ENCODE data around the gene SCAMP1.
"Not testable (repeated sequence)": the region's sequence is repeated elsewhere in the genome, so short reads cannot be mapped to it uniquely, and the experiment has no call there.

SCAMP1 gene

GRCh38 chr5:78361631-78361993, 1.2 kb downstream of the SCAMP1 start:
- no peak for DNase-seq (ENCODE audit: low read depth in 2 of 2)

- no peak for DNase-seq (ENCODE audit: low read depth in 2 of 2)
Measured at GRCh38 chr5:78362220-78362619, 1.8 kb downstream of the SCAMP1 start.

GRCh38 chr5:78364005-78364404, 3.6 kb downstream of the SCAMP1 start:
- DNase-seq (ENCODE audit: low read depth in 2 of 2), result no peak

- no peak for DNase-seq (ENCODE audit: low read depth in 2 of 2)
Measured at GRCh38 chr5:78367318-78367991, 7.0 kb downstream of the SCAMP1 start.

- DNase-seq (ENCODE audit: low read depth in 2 of 2), result no peak
Measured at GRCh38 chr5:78369680-78370079, 9.3 kb downstream of the SCAMP1 start.

GRCh38 chr5:78373231-78373630, 12.8 kb downstream of the SCAMP1 start:
- DNase-seq (ENCODE audit: low read depth in 2 of 2), result no peak

- DNase-seq (ENCODE audit: low read depth in 2 of 2), result no peak
Measured at GRCh38 chr5:78376315-78376714, 15.9 kb downstream of the SCAMP1 start.

GRCh38 chr5:78377056-78377717, 16.8 kb downstream of the SCAMP1 start:
- no peak for DNase-seq (ENCODE audit: low read depth in 2 of 2)

- DNase-seq (ENCODE audit: low read depth in 2 of 2), result no peak
Measured at GRCh38 chr5:78377718-78378105, 17.3 kb downstream of the SCAMP1 start.

- DNase-seq (ENCODE audit: low read depth in 2 of 2), result no peak
Measured at GRCh38 chr5:78387468-78388153, 27.2 kb downstream of the SCAMP1 start.

- not testable (repeated sequence) for DNase-seq (ENCODE audit: low read depth in 2 of 2)
Measured at GRCh38 chr5:78391357-78391756, 30.9 kb downstream of the SCAMP1 start.

- no peak for DNase-seq (ENCODE audit: low read depth in 2 of 2)
Measured at GRCh38 chr5:78397831-78398230, 37.4 kb downstream of the SCAMP1 start.

- DNase-seq (ENCODE audit: low read depth in 2 of 2), result no peak
Measured at GRCh38 chr5:78399116-78399515, 38.7 kb downstream of the SCAMP1 start.

- DNase-seq (ENCODE audit: low read depth in 2 of 2), result no peak
Measured at GRCh38 chr5:78404682-78405293, 44.4 kb downstream of the SCAMP1 start.

- DNase-seq (ENCODE audit: low read depth in 2 of 2), result no peak
Measured at GRCh38 chr5:78405829-78406750, 45.7 kb downstream of the SCAMP1 start.

- no peak for DNase-seq (ENCODE audit: low read depth in 2 of 2)
Measured at GRCh38 chr5:78407458-78407857, 47.0 kb downstream of the SCAMP1 start.

- no peak for DNase-seq (ENCODE audit: low read depth in 2 of 2)
Measured at GRCh38 chr5:78411586-78411985, 51.2 kb downstream of the SCAMP1 start.

- no peak for DNase-seq (ENCODE audit: low read depth in 2 of 2)
Measured at GRCh38 chr5:78416677-78417425, 56.4 kb downstream of the SCAMP1 start.

GRCh38 chr5:78419396-78419795, 59.0 kb downstream of the SCAMP1 start:
- DNase-seq (ENCODE audit: low read depth in 2 of 2), result no peak

GRCh38 chr5:78420548-78420947, 60.1 kb downstream of the SCAMP1 start:
- DNase-seq (ENCODE audit: low read depth in 2 of 2), result no peak

GRCh38 chr5:78424665-78425064, 64.2 kb downstream of the SCAMP1 start:
- no peak for DNase-seq (ENCODE audit: low read depth in 2 of 2)

Data from stimulated activated CD8-positive, alpha-beta memory T cell treated with anti-CD3 and anti-CD28 coated beads, Interleukin-2, amount 100 ng/mL, for 48 hours (primary cell).